Activated CD8-positive, alpha-beta memory T cell treated with anti-CD3 and anti-CD28 coated beads, Interleukin-2, amount 50 U/mL, for 48 hours (primary cell): ENCODE data around the gene DOCK1.
A peak's percentile ranks its signal among the peaks of the same experiment; 100 is the strongest.

Experiments used
- DNase-seq: peaks from one replicate; pipeline ENCODE4 v3.0.0-alpha.2; 2020

DOCK1 gene

DNA sequence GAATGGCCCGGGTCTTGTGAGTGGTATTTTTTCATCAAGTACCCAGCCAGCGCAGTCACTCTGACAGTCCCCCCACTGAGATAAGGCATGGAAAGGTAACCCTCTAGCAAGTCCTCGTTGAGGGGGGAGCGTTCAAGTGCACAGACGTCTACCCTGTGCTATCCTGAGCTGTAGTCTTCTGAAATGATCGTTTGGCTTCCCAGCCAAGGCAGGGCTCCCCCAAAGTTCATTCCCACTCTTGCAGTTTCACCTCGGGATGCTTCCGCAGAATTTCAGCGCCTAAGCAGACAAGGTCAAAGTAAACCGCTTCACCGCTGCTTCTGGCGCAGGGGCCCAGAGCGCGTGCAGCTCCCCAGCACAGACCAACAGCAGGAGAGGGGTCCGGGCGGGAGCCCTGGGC lies 289.4 kb downstream of the DOCK1 start:
- DNase-seq = no peak

GRCh38 chr10:127195041-127195506 lies 289.8 kb downstream of the DOCK1 start:
- no peak for DNase-seq

DNA sequence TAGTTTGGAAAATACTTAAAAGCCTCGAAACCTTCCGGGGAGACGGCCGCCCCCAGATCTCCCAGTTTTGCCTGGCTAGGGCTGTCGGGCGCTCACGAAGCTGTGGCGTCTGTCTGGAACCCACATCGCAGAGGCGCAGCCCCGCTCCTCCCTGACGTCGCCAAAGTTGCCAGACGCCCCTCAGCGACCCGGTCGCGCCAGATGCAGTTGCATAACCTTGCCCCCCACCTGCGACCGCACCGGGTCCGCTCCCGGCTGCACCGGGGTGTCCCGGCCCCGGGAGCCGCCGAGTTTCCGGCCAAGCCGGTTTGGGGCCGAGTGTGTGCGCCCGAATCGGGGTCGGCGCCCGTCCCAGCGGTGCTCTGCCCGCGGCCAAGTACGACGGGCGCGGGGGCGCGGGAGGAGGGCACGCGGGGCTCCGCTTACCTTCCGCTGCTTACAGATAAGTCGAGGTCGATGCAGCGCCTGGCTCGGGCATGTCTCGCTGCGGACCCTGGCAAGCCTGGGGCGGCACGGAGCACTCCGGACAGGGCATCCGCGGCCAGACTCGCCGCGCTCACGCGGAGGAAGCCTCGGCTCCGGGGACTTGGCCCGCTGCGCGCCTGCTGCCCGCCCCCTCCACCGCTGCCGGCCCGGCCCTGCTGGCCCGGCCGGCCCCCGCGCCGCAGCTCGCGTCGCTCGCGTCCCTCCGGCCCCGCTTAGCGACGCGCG lies 290.5 kb downstream of the DOCK1 start:
- no peak for DNase-seq

GRCh38 chr10:127196282-127197153 lies 291.3 kb downstream of the DOCK1 start, which contains the start of gene INSYN2A:
INSYN2A (minus strand) TSS chr10:127196591; CDS start chr10:127176395, 20,196 bp downstream.
- DNase-seq = no peak

DNA sequence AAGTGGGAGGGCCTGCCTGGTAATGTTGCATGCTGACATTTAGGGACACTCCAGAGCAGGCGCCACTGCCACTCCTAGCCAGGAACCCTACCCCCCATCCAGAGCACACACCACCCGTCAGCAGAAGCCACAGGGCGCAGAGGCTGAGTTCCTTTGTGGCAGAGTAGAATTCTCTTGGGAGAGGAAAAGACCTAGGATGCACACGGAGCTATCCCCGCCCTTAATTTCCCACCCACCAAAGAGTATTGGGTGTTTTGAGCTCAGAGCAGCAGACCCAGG lies 291.9 kb downstream of the DOCK1 start:
- DNase-seq = no peak

- no peak for DNase-seq
Measured at GRCh38 chr10:127198307-127198706, 293.1 kb downstream of the DOCK1 start.

- no peak for DNase-seq
Measured at GRCh38 chr10:127198721-127199120, 293.5 kb downstream of the DOCK1 start.

- DNase-seq = no peak
Measured at GRCh38 chr10:127200646-127201045, 295.4 kb downstream of the DOCK1 start.

DNA sequence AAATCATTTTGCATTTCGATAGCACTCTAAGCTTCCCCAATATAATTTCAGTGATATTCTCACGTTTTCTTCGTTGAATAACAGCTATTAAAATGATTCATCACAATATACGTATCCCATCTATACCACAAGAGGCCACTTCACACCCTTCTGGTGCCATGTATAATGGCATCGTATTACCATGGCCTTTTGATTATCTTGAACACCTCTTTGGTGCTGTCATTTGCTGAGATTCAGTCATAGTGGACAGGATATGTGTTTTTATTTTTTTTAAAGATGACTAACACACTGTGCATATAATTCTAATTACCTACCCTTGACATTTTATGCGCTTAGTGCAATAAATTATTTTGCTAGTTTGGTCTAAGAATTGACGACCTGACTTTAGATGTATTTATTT lies 297.8 kb downstream of the DOCK1 start:
- no peak for DNase-seq

GRCh38 chr10:127207081-127207480 lies 301.9 kb downstream of the DOCK1 start:
- no peak for DNase-seq

GRCh38 chr10:127210936-127211466 lies 305.8 kb downstream of the DOCK1 start:
- DNase-seq = no peak

DNA sequence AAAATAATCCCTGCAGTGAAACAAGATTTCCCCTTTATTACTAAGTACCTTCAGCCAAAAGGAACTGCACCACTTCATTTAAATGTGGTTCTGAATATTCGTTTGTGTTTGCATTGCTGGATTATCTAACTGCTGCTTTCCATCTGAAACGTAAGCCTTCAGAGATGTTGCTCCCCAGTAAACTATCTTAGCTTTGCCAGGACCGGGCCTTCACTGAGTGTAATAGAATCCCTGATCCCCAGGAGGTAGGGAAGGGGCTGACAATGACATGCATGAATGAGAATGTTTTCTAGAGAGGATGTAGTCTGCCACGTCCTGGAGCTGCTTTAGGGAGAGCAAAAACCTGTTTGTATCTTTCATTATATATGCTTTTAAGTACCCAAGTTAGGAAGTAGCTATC lies 310.6 kb downstream of the DOCK1 start:
- DNase-seq = no peak

DNA sequence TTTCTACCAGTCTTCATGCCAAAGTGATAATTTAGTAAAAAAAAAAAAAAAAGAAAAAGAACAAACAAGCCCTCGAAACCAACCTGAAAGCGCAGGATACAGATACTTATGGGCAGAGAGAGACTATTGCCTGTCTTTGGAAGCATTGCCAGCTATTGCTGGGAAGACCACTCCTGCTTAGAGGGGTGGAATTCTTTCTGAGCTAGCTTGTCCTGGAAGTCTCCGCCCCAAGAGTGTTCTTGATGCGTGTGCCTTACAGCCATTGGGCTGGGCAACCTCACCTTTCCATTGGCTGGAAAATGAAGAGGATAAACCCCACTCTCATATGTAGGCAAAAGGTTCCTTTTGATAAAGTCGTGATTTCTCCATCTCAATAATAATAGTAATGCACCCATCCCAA lies 311.0 kb downstream of the DOCK1 start:
- DNase-seq = no peak

- DNase-seq = no peak
Measured at GRCh38 chr10:127216786-127217185, 311.6 kb downstream of the DOCK1 start.

GRCh38 chr10:127218658-127219057 lies 313.4 kb downstream of the DOCK1 start:
- DNase-seq = no peak

- no peak for DNase-seq
Measured at GRCh38 chr10:127221281-127221680, 316.1 kb downstream of the DOCK1 start.

GRCh38 chr10:127227027-127227426 lies 321.8 kb downstream of the DOCK1 start:
- DNase-seq = no peak

- no peak for DNase-seq
Measured at GRCh38 chr10:127227663-127228062, 322.4 kb downstream of the DOCK1 start.

DNA sequence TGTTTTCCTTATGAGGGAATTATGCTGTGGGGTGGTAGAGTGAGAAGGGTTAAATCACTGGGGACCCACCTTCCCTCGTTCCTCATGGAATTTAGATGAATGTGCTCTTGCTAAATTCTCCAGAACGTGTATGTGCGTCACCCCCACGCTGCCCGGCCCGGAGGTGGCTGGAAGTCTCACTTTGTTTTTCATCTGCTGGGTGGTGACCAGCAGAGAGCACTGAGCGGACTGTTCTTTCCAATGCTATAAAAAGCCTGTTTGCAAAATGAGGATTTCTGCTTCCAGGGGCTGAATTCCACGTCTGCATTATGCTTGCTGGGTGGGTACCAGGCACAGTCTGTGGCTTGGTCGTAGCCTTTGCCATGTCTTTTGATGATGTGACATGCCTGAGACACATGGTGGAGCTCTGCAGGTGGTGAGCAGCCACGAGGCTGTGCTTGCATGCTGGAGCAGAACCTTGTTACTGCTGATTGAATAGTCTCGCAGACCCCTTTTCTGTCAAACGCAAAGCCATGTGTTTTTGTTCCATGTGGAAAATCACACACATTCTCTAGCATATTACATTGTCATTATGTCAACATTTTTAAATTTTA lies 323.1 kb downstream of the DOCK1 start:
- DNase-seq = no peak

DNA sequence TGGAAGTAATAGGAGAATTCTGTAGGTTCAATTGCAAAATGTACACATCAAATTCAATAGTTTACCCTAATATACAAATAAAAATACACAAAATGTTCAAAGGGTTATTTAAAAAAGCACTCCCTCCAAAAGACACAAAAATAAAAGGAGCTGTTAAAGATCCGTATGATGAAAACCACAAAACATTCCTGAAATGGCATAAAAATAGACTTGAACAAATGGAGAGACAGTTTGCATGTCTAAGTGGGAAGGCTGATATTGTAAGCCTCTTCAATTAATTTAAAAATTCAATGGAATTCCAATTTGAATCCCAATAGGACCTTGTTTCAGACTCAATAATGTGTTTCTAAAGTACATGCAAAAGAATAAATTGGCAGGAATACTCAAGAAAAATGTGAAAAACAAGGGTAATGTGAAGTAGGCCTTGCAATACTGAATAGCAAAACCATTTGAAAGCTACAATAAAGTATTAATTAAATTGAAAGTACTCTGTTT lies 329.1 kb downstream of the DOCK1 start:
- no peak for DNase-seq

- DNase-seq = no peak
Measured at GRCh38 chr10:127236266-127236665, 331.0 kb downstream of the DOCK1 start.

DNA sequence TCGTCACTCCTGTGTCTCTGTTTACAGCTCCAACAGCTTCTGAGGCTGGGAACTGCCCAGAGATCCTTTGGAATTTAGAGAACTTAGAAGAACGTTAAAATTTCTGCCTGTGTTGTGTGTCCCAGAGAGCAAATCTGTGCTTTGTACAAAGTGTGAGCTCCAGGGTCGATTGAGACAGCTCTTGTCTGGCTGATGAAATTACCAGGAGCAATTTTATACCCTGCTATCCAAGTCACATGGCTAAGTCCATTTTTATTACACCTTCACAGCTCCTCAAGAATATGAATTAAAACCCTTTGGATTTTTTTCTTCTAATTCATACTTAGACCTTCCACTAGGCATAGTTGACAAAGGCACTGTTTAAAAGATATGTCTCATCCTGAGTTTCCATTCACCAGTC lies 337.7 kb downstream of the DOCK1 start:
- DNase-seq = no peak

DNA sequence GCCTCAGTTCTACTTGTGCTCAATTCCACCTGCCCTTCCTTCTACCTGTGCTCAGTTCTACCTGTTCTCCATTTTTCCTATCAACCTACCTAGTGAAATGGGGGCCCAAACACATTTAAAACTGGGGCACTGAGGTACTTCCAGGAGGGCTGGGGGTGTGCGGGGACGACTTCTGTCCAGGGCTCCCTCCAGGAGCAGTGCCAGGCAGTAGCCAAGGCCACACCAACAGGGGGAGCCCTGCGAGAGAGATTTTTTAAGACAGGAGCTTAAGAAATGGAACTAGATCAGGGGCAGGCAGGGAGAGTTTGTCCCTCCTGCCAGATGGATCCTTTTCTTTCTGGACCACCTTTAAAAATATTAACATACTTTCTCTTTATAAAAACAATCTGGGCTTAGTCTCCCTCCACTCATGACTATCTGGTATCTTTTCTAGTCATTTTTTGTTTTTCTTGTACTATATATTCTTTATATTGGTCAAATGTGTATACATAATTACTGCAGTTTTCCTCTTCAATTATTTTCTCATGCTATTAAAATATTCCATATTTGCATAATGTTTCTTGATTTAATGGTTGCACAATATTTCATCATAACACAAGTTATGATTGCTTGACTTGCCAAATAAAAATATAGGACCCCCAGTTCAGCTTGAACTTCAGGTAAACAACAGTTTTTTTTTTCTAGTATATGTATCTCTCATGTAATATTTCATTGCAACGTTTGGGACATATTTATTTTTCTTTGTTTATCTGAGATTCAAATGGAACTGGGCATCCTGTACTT lies 338.5 kb downstream of the DOCK1 start:
- DNase-seq = peak; percentile 56
